ENCODE measurements around the gene CNOT3.
"Not testable (repeated sequence)": the region's sequence is repeated elsewhere in the genome, so short reads cannot be mapped to it uniquely, and the experiment has no call there.

Gene CNOT3

GRCh38 chr19:54191011-54191810 lies 53.6 kb downstream of the CNOT3 start, which contains the start of gene TSEN34:
TSS of gene TSEN34 (plus strand) at chr19:54191308. CDS start at chr19:54191365, 57 bp downstream.
- TF ChIP-seq SUZ12 (IDR thresholded peaks at IDR 0.05; ENCODE audit: extremely low read depth, insufficient read depth, insufficient read length): no peak
- no peak for TF ChIP-seq ZNF274 (IDR thresholded peaks at IDR 0.05; ENCODE audit: low read depth, low read length)
- no peak for TF ChIP-seq YY1 (IDR thresholded peaks at IDR 0.05; ENCODE audit: insufficient read depth, insufficient read length)
- H3K9me3 ChIP-seq (ENCODE audit: insufficient read depth, low read length): no peaks in the 10 kb centered on the region
- DNase-seq (ENCODE audit: low read depth, low spot score): no peak
- H3K9ac ChIP-seq (ENCODE audit: insufficient read length, low read depth): peak within 1 kb of the TSS; percentile 92
- no peaks in the 10 kb centered on the region for H3K27me3 ChIP-seq (ENCODE audit: insufficient read depth, insufficient read length)
- peaks cover 44% of the 10 kb centered on the region for H3K36me3 ChIP-seq (ENCODE audit: insufficient read depth, insufficient read length, low read length)
- peak within 1 kb of the TSS; percentile 71 for H3K4me3 ChIP-seq (ENCODE audit: insufficient read length, low read depth)
- H3K4me1 ChIP-seq (ENCODE audit: insufficient read depth, insufficient read length): no peaks in the 10 kb centered on the region

- no peaks in the 10 kb centered on the region for H3K4me1 ChIP-seq (ENCODE audit: insufficient read depth, insufficient read length)
- peak overlapping the region; percentile 71 for H3K4me3 ChIP-seq (ENCODE audit: insufficient read length, low read depth)
- TF ChIP-seq YY1 (IDR thresholded peaks at IDR 0.05; ENCODE audit: insufficient read depth, insufficient read length): no peak
- TF ChIP-seq SUZ12 (IDR thresholded peaks at IDR 0.05; ENCODE audit: extremely low read depth, insufficient read depth, insufficient read length): no peak
- TF ChIP-seq ZNF274 (IDR thresholded peaks at IDR 0.05; ENCODE audit: low read depth, low read length): no peak
- no peaks in the 10 kb centered on the region for H3K27me3 ChIP-seq (ENCODE audit: insufficient read depth, insufficient read length)
- peak overlapping the region; percentile 90 for H3K9ac ChIP-seq (ENCODE audit: insufficient read length, low read depth)
- H3K36me3 ChIP-seq (ENCODE audit: insufficient read depth, insufficient read length, low read length): peaks cover 38% of the 10 kb centered on the region
- H3K9me3 ChIP-seq (ENCODE audit: insufficient read depth, low read length): no peaks in the 10 kb centered on the region
- no peak for DNase-seq (ENCODE audit: low read depth, low spot score)
Observed at GRCh38 chr19:54191811-54192453, 54.4 kb downstream of the CNOT3 start.

- no peaks in the 10 kb centered on the region for H3K9me3 ChIP-seq (ENCODE audit: insufficient read depth, low read length)
- H3K9ac ChIP-seq (ENCODE audit: insufficient read length, low read depth): peak overlapping the region; percentile 32
- H3K4me3 ChIP-seq (ENCODE audit: insufficient read length, low read depth): no peak overlapping the region
- no peaks in the 10 kb centered on the region for H3K4me1 ChIP-seq (ENCODE audit: insufficient read depth, insufficient read length)
- H3K27me3 ChIP-seq (ENCODE audit: insufficient read depth, insufficient read length): no peaks in the 10 kb centered on the region
- TF ChIP-seq ZNF274 (IDR thresholded peaks at IDR 0.05; ENCODE audit: low read depth, low read length) (no peak), YY1 (IDR thresholded peaks at IDR 0.05; ENCODE audit: insufficient read depth, insufficient read length) (no peak), SUZ12 (IDR thresholded peaks at IDR 0.05; ENCODE audit: extremely low read depth, insufficient read depth, insufficient read length) (no peak)
- peaks cover 35% of the 10 kb centered on the region for H3K36me3 ChIP-seq (ENCODE audit: insufficient read depth, insufficient read length, low read length)
- no peak for DNase-seq (ENCODE audit: low read depth, low spot score)
Observed at GRCh38 chr19:54193011-54193410, 55.4 kb downstream of the CNOT3 start.

- not testable (repeated sequence) for H3K4me3 ChIP-seq (ENCODE audit: insufficient read length, low read depth); DNase-seq (ENCODE audit: low read depth, low spot score); H3K4me1 ChIP-seq (ENCODE audit: insufficient read depth, insufficient read length); H3K9me3 ChIP-seq (ENCODE audit: insufficient read depth, low read length); H3K9ac ChIP-seq (ENCODE audit: insufficient read length, low read depth); H3K27me3 ChIP-seq (ENCODE audit: insufficient read depth, insufficient read length)
- H3K36me3 ChIP-seq (ENCODE audit: insufficient read depth, insufficient read length, low read length): peaks cover 38% of the 10 kb centered on the region
Observed at GRCh38 chr19:54194463-54194862, 56.9 kb downstream of the CNOT3 start.

GRCh38 chr19:54196536-54196935 lies 59.0 kb downstream of the CNOT3 start:
- no peaks in the 10 kb centered on the region for H3K27me3 ChIP-seq (ENCODE audit: insufficient read depth, insufficient read length)
- no peak overlapping the region for H3K9ac ChIP-seq (ENCODE audit: insufficient read length, low read depth)
- no peak for DNase-seq (ENCODE audit: low read depth, low spot score)
- H3K4me3 ChIP-seq (ENCODE audit: insufficient read length, low read depth): no peak overlapping the region
- TF ChIP-seq YY1 (IDR thresholded peaks at IDR 0.05; ENCODE audit: insufficient read depth, insufficient read length) (no peak), SUZ12 (IDR thresholded peaks at IDR 0.05; ENCODE audit: extremely low read depth, insufficient read depth, insufficient read length) (no peak), ZNF274 (IDR thresholded peaks at IDR 0.05; ENCODE audit: low read depth, low read length) (no peak)
- no peaks in the 10 kb centered on the region for H3K9me3 ChIP-seq (ENCODE audit: insufficient read depth, low read length)
- no peaks in the 10 kb centered on the region for H3K4me1 ChIP-seq (ENCODE audit: insufficient read depth, insufficient read length)
- H3K36me3 ChIP-seq (ENCODE audit: insufficient read depth, insufficient read length, low read length): peaks cover 46% of the 10 kb centered on the region

- H3K9me3 ChIP-seq (ENCODE audit: insufficient read depth, low read length): no peaks in the 10 kb centered on the region
- no peak overlapping the region for H3K9ac ChIP-seq (ENCODE audit: insufficient read length, low read depth)
- no peak overlapping the region for H3K4me3 ChIP-seq (ENCODE audit: insufficient read length, low read depth)
- no peaks in the 10 kb centered on the region for H3K27me3 ChIP-seq (ENCODE audit: insufficient read depth, insufficient read length)
- peaks cover 50% of the 10 kb centered on the region for H3K36me3 ChIP-seq (ENCODE audit: insufficient read depth, insufficient read length, low read length)
- no peaks in the 10 kb centered on the region for H3K4me1 ChIP-seq (ENCODE audit: insufficient read depth, insufficient read length)
- TF ChIP-seq YY1 (IDR thresholded peaks at IDR 0.05; ENCODE audit: insufficient read depth, insufficient read length) (no peak), ZNF274 (IDR thresholded peaks at IDR 0.05; ENCODE audit: low read depth, low read length) (no peak), SUZ12 (IDR thresholded peaks at IDR 0.05; ENCODE audit: extremely low read depth, insufficient read depth, insufficient read length) (no peak)
- no peak for DNase-seq (ENCODE audit: low read depth, low spot score)
Observed at GRCh38 chr19:54197121-54197520, 59.6 kb downstream of the CNOT3 start.

GRCh38 chr19:54199401-54199800 lies 61.8 kb downstream of the CNOT3 start:
- no peak for DNase-seq (ENCODE audit: low read depth, low spot score)
- H3K4me3 ChIP-seq (ENCODE audit: insufficient read length, low read depth): no peak overlapping the region
- no peak for TF ChIP-seq ZNF274 (IDR thresholded peaks at IDR 0.05; ENCODE audit: low read depth, low read length)
- no peak for TF ChIP-seq YY1 (IDR thresholded peaks at IDR 0.05; ENCODE audit: insufficient read depth, insufficient read length)
- no peak for TF ChIP-seq SUZ12 (IDR thresholded peaks at IDR 0.05; ENCODE audit: extremely low read depth, insufficient read depth, insufficient read length)
- H3K27me3 ChIP-seq (ENCODE audit: insufficient read depth, insufficient read length): no peaks in the 10 kb centered on the region
- peak overlapping the region; percentile 32 for H3K9ac ChIP-seq (ENCODE audit: insufficient read length, low read depth)
- H3K9me3 ChIP-seq (ENCODE audit: insufficient read depth, low read length): no peaks in the 10 kb centered on the region
- peaks cover 52% of the 10 kb centered on the region for H3K36me3 ChIP-seq (ENCODE audit: insufficient read depth, insufficient read length, low read length)
- peaks cover 6% of the 10 kb centered on the region for H3K4me1 ChIP-seq (ENCODE audit: insufficient read depth, insufficient read length)

Measured in NT2/D1 (cell line).